NCI-H1417 (cell line): Measurements from ENCODE around the gene HAPLN1.
A peak's percentile ranks its signal among the peaks of the same experiment; 100 is the strongest.
"Not testable (repeated sequence)": the region's sequence is repeated elsewhere in the genome, so short reads cannot be mapped to it uniquely, and the experiment has no call there.

ENCODE experiments used
- DNase-seq, 3 experiments: peaks; one replicate each; lab custom pipeline; 2025; lab: John Stamatoyannopoulos, UW

HAPLN1 gene

GRCh38 chr5:83720836-83721537, at the start of gene HAPLN1:
TSS of gene HAPLN1 (minus strand) at chr5:83720855. CDS start at chr5:83673523, 47,332 bp downstream.
- DNase-seq, result peak in 1 of 3 experiments; percentile 2

- DNase-seq, result no peak
Measured at GRCh38 chr5:83767409-83767992, 46.8 kb upstream of the HAPLN1 start.

- no peak for DNase-seq
Measured at GRCh38 chr5:83764101-83764500, 43.4 kb upstream of the HAPLN1 start.

GRCh38 chr5:83760579-83760978, 39.9 kb upstream of the HAPLN1 start:
- no peak for DNase-seq

GRCh38 chr5:83752700-83753099, 32.0 kb upstream of the HAPLN1 start:
- DNase-seq, result no peak

- no peak for DNase-seq
Measured at GRCh38 chr5:83751201-83751600, 30.5 kb upstream of the HAPLN1 start.

GRCh38 chr5:83750749-83751148, 30.1 kb upstream of the HAPLN1 start:
- DNase-seq, result no peak

GRCh38 chr5:83745816-83746215, 25.2 kb upstream of the HAPLN1 start:
- no peak for DNase-seq

- no peak for DNase-seq
Measured at GRCh38 chr5:83744821-83745220, 24.2 kb upstream of the HAPLN1 start.

- no peak for DNase-seq
Measured at GRCh38 chr5:83742089-83742488, 21.4 kb upstream of the HAPLN1 start.

GRCh38 chr5:83741571-83741970, 20.9 kb upstream of the HAPLN1 start:
- DNase-seq, result peak in 1 of 3 experiments; percentile 3

GRCh38 chr5:83740741-83741140, 20.1 kb upstream of the HAPLN1 start:
- DNase-seq, result no peak

GRCh38 chr5:83736169-83736568, 15.5 kb upstream of the HAPLN1 start:
- not testable (repeated sequence) for DNase-seq

GRCh38 chr5:83735058-83735457, 14.4 kb upstream of the HAPLN1 start:
- not testable (repeated sequence) for DNase-seq

GRCh38 chr5:83731638-83732037, 11.0 kb upstream of the HAPLN1 start:
- no peak for DNase-seq

GRCh38 chr5:83729362-83729761, 8.7 kb upstream of the HAPLN1 start:
- no peak for DNase-seq

GRCh38 chr5:83726912-83727311, 6.3 kb upstream of the HAPLN1 start:
- no peak for DNase-seq

- no peak for DNase-seq
Measured at GRCh38 chr5:83724935-83725334, 4.3 kb upstream of the HAPLN1 start.

GRCh38 chr5:83724001-83724400, 3.3 kb upstream of the HAPLN1 start:
- DNase-seq, result peak in 1 of 3 experiments; percentile 1

- DNase-seq, result peak in 1 of 3 experiments; percentile 25
Measured at GRCh38 chr5:83723031-83723430, 2.4 kb upstream of the HAPLN1 start.

- peak; percentile 70 to 81 (median 75) for DNase-seq
Measured at GRCh38 chr5:83721953-83722901, 1.6 kb upstream of the HAPLN1 start.

GRCh38 chr5:83718936-83719495, 1.6 kb downstream of the HAPLN1 start:
- DNase-seq, result peak in 1 of 3 experiments; percentile 23
